Ascending aorta (tissue), 2 donors: ENCODE data around the gene SNX6. TPM values are rescaled to one million over a fixed set of nuclear protein-coding genes. Genes with fewer than 3 reads are reported as not detected.
A peak's percentile ranks its signal among the peaks of the same experiment; 100 is the strongest.
"Not testable (repeated sequence)": the region's sequence is repeated elsewhere in the genome, so short reads cannot be mapped to it uniquely, and the experiment has no call there.

ENCODE experiments used
- DNase-seq, 2 donors: peaks; one replicate each; pipeline ENCODE4 v3.0.0-alpha.2; 2019; ENCODE audit warnings: low spot score in 2 of 2
- H3K27ac ChIP-seq, 2 donors: fragments of 200-600 bp; sonication (generic); one replicate each; pipeline ENCODE4 v1.5.1; 2016 to 2017; ENCODE audit warnings: mild to moderate bottlenecking in 1 of 2
- H3K27me3 ChIP-seq: fragments of 200-600 bp; sonication (generic); one replicate; pipeline ENCODE4 v1.5.1; 2017
- H3K36me3 ChIP-seq, 2 donors: fragments of 200-600 bp; sonication (generic); one replicate each; pipeline ENCODE4 v1.5.1; 2016
- H3K4me1 ChIP-seq, 2 donors: fragments of 200-600 bp; sonication (generic); one replicate each; pipeline ENCODE4 v1.5.1; 2016 to 2017; ENCODE audit warnings: mild to moderate bottlenecking in 1 of 2
- H3K4me3 ChIP-seq, 2 donors: fragments of 200-600 bp; sonication (generic); one replicate each; pipeline ENCODE4 v1.5.1; 2016 to 2017; ENCODE audit warnings: mild to moderate bottlenecking in 1 of 2
- H3K9me3 ChIP-seq, 2 donors: fragments of 200-600 bp; sonication (generic); one replicate each; pipeline ENCODE4 v1.5.1; 2016
- intact Hi-C: fragments of 100-400 bp; cut with DNase I; formaldehyde crosslinking; loops from one replicate; pipeline ENCODE4 v1.15.1; 2023
- total RNA-seq: library from RNA; depleted of rRNA; stranded (reverse); fragments of >200 nt; gene quantifications from one replicate; pipeline ENCODE4 v1.1.0, GENCODE V29; 2016
- TF ChIP-seq, protein P1 (sequence below), 3 experiments: fragments of 200-600 bp in 2 of 3; fragments of 450-650 bp in 1 of 3; sonication (generic) in 2 of 3; IDR thresholded peaks; one replicate each; pipeline ENCODE4 v1.5.1; 2016 to 2019; ENCODE audit warnings: antibody characterized with exemption in 3 of 3, mild to moderate bottlenecking in 1 of 3, moderate library complexity in 1 of 3

SNX6 gene
- total RNA-seq, 1 donor from 2014 or later, result 25.3 TPM

DNA sequence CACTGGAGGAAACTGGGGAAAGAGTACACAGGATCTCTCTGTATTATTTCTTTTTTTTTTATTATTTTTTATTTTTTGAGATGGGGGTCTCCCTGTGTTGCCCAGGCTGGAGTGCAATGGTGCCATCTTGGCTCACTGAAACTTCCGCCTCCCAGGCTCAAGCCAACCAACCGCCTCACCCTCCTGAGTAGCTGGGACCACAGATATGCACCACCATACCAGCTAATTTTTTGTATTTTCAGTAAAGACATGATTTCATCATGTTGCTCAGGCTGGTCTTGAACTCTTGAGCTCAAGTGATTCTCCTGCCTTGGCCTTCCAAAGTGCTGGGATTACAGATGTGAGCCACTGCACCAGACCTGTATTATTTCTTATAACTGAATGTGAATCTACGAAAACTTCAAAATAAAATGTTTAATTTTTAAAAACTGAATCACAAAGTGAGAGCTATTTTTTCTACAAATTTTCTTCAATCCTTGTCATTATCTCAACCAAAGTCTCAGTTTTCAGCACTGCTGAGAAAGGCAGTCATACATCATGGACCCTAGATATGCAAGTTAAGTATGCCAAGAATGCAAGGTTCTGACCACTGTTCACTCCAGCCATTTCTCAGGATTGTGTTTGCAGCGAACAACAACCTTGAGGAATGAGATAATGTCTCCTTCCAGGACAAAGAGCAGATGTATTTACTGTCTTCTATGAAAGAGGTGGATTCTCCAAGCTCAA, 92.8 kb downstream of the SNX6 start:
- intact Hi-C loops, result loop anchor here (5.0 to 10.0 kb wide), 6 partner anchors 75 to 868 kb away; partner anchors contain the start of genes CFL2, NFKBIA, SNX6 and SPTSSA

DNA sequence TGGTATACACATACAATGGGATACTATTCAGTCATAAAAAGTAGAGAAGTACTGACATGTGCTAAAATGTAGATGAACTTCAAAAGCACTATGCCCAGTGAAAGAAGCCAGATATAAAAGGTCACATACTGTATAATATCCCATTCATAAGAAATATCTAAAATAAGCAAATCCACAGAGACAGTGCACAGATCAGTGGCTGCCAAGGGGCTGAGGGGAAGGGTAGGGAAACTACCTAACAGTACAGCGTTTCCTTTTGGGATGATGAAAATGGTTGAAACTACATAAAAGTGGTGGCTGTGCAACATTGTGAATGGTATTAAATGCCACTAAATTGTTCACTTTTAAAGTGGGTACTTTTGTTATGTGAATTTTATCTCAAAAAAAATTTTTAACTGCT, 102.4 kb downstream of the SNX6 start:
- DNase-seq, result no peak
- intact Hi-C loops, result no loop called here
- Histone ChIP-seq H3K27ac (no peak overlapping the region), H3K36me3 (peaks cover 82 to 96% of the 10 kb centered on the region in 2 donors), H3K27me3 (no peaks in the 10 kb centered on the region), H3K9me3 (no peaks in the 10 kb centered on the region), H3K4me3 (no peak overlapping the region), H3K4me1 (no peaks in the 10 kb centered on the region)
- TF ChIP-seq, protein P1, sequence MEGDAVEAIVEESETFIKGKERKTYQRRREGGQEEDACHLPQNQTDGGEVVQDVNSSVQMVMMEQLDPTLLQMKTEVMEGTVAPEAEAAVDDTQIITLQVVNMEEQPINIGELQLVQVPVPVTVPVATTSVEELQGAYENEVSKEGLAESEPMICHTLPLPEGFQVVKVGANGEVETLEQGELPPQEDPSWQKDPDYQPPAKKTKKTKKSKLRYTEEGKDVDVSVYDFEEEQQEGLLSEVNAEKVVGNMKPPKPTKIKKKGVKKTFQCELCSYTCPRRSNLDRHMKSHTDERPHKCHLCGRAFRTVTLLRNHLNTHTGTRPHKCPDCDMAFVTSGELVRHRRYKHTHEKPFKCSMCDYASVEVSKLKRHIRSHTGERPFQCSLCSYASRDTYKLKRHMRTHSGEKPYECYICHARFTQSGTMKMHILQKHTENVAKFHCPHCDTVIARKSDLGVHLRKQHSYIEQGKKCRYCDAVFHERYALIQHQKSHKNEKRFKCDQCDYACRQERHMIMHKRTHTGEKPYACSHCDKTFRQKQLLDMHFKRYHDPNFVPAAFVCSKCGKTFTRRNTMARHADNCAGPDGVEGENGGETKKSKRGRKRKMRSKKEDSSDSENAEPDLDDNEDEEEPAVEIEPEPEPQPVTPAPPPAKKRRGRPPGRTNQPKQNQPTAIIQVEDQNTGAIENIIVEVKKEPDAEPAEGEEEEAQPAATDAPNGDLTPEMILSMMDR (IDR thresholded peaks at IDR 0.05), result no peak

More for the DNA sequence above, 92.8 kb downstream of the SNX6 start:
- Histone ChIP-seq H3K27ac (no peak overlapping the region), H3K4me1 (peaks cover 2 to 3% of the 10 kb centered on the region in 2 donors), H3K9me3 (no peaks in the 10 kb centered on the region), H3K4me3 (peak overlapping the region in 1 of 2 donors; percentile 75), H3K36me3 (peaks cover 23 to 39% of the 10 kb centered on the region in 2 donors), H3K27me3 (no peaks in the 10 kb centered on the region)
- TF ChIP-seq, protein P1 (IDR thresholded peaks at IDR 0.05), result no peak
- DNase-seq, result no peak

- H3K27ac ChIP-seq, H3K4me3 ChIP-seq, intact Hi-C loops, DNase-seq, H3K27me3 ChIP-seq, H3K4me1 ChIP-seq, H3K9me3 ChIP-seq: not testable (repeated sequence)
- H3K36me3 ChIP-seq, result peaks cover 97 to 100% of the 10 kb centered on the region in 2 donors
Measured at GRCh38 chr14:34524216-34524615, 105.7 kb downstream of the SNX6 start.

GRCh38 chr14:34522496-34522895, 107.5 kb downstream of the SNX6 start:
- intact Hi-C loops, result no loop called here
- Histone ChIP-seq H3K4me3 (no peak overlapping the region), H3K36me3 (peaks cover 98 to 100% of the 10 kb centered on the region in 2 donors)

DNA sequence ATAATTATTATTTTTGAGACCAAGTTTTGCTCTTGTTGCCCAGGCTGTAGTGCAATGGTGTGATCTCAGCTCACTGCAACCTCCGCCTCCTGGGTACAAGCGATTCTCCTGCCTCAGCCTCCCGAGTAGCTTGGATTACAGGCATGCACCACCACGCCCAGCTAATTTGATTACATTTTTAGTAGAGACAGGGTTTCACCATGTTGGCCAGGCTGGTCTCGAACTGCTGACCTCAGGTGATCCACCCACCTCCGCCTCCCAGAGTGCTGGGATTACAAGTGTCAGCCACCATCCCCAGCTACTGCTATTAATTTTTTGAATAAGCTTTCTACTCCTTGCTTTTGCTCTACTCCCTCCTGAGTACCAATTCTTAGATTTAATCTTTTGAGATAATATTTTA, 108.9 kb downstream of the SNX6 start:
- intact Hi-C loops, H3K9me3 ChIP-seq, DNase-seq, H3K27ac ChIP-seq, H3K4me1 ChIP-seq, H3K27me3 ChIP-seq, H3K4me3 ChIP-seq: not testable (repeated sequence)
- H3K36me3 ChIP-seq, result peaks cover 86 to 94% of the 10 kb centered on the region in 2 donors

More at GRCh38 chr14:34522496-34522895, 107.5 kb downstream of the SNX6 start:
- Histone ChIP-seq H3K27ac (no peak overlapping the region), H3K27me3 (no peaks in the 10 kb centered on the region), H3K4me1 (no peaks in the 10 kb centered on the region), H3K9me3 (no peaks in the 10 kb centered on the region)
- TF ChIP-seq, protein P1 (IDR thresholded peaks at IDR 0.05), result no peak
- DNase-seq, result no peak

GRCh38 chr14:34520304-34520970, 109.5 kb downstream of the SNX6 start:
- H3K36me3 ChIP-seq, result peaks cover 79 to 93% of the 10 kb centered on the region in 2 donors
- DNase-seq, result not testable (repeated sequence)

More at GRCh38 chr14:34520304-34520970, 109.5 kb downstream of the SNX6 start:
- H3K4me3 ChIP-seq, H3K9me3 ChIP-seq, H3K27ac ChIP-seq, H3K27me3 ChIP-seq, intact Hi-C loops, H3K4me1 ChIP-seq: not testable (repeated sequence)

Other genes starting within 250 kb of the SNX6 start
- 9.6 TPM for gene SPTSSA, start 167.9 kb downstream of the SNX6 start, total RNA-seq
- 10.1 TPM for gene EAPP, start 90.4 kb downstream of the SNX6 start, total RNA-seq
- 49.0 TPM for gene CFL2, start 84.4 kb upstream of the SNX6 start, total RNA-seq
- gene BAZ1A, start 245.2 kb upstream of the SNX6 start, total RNA-seq, result 11.2 TPM